Measurements from ENCODE around the gene TIMP4. TPM values are rescaled to one million over a fixed set of nuclear protein-coding genes. Genes with fewer than 3 reads are reported as not detected.

TIMP4 gene
- polyA plus RNA-seq, 1 of the 3 experiments (the other 2 are of a cell fraction): not detected

DNA sequence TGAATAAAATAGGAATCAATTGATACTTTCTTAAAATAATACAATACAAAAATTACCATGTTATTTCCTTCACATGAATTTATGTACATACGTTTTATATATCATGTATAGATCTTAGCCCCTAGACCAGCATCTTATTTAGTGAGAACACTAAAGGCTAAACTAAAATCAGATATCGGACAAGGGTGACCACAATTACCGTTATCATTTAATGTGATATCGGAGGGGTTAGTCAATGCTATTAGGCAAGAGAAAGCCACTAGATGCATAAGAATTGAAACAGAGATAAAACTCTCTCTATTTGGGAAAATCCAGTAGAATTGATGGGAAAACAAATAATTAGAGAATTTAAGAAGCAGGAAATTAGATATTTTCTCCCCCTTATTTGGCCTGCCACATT, 46.5 kb upstream of the TIMP4 start (continued):
- TF ChIP-seq REST (IDR thresholded peaks at IDR 0.05; ENCODE audit: low read depth, low read length) (no peak), TEAD4 (IDR thresholded peaks at IDR 0.05; ENCODE audit: borderline replicate concordance, insufficient read depth) (no peak), RXRA (IDR thresholded peaks at IDR 0.05; ENCODE audit: borderline replicate concordance, low read depth) (no peak), GATA2 (CRISPR knock-in tag; IDR thresholded peaks at IDR 0.05) (no peak)

GRCh38 chr3:12201813-12202212, 43.1 kb upstream of the TIMP4 start:
- no peaks in the 10 kb centered on the region for H3K27me3 ChIP-seq (ENCODE audit: insufficient read depth)
- ChIA-PET POLR2A (no interaction called here), CTCF (interaction anchor here (2.0 kb wide), 1 partner anchor 67 kb away, joined by 5 read pairs; no protein-coding TSS in a partner anchor)
- H3K4me2 ChIP-seq: no peak overlapping the region
- TF ChIP-seq, protein P1, sequence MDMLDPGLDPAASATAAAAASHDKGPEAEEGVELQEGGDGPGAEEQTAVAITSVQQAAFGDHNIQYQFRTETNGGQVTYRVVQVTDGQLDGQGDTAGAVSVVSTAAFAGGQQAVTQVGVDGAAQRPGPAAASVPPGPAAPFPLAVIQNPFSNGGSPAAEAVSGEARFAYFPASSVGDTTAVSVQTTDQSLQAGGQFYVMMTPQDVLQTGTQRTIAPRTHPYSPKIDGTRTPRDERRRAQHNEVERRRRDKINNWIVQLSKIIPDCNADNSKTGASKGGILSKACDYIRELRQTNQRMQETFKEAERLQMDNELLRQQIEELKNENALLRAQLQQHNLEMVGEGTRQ (IDR thresholded peaks at IDR 0.05; ENCODE audit: borderline replicate concordance, low read depth, low read length): no peak
- TF ChIP-seq NRF1 (IDR thresholded peaks at IDR 0.05; ENCODE audit: low read depth, low read length) (no peak), FOXM1 (IDR thresholded peaks at IDR 0.05; ENCODE audit: low read depth) (no peak), GATA2 (CRISPR knock-in tag; IDR thresholded peaks at IDR 0.05) (no peak), ELF1 (IDR thresholded peaks at IDR 0.05) (no peak), POLR2AphosphoS5 (IDR thresholded peaks at IDR 0.05; ENCODE audit: low read depth, low read length) (no peak)
- H3K9me2 ChIP-seq: no peaks in the 10 kb centered on the region
- H3K4me3 ChIP-seq (ENCODE audit: low read depth in 2 of 2, low read length in 1 of 2): no peak overlapping the region
- no peaks in the 10 kb centered on the region for H3K9me3 ChIP-seq
- no peaks in the 10 kb centered on the region for H3K36me3 ChIP-seq (replicated peaks in 1 of 2; ENCODE audit: control insufficient read depth in 1 of 2, insufficient read depth in 2 of 2, low read length in 1 of 2)
- H3K9ac ChIP-seq: no peak overlapping the region
- peaks cover 3% of the 10 kb centered on the region for H3F3A ChIP-seq (replicated peaks; ENCODE audit: insufficient read depth)
- no peaks in the 10 kb centered on the region for H3K79me2 ChIP-seq (ENCODE audit: insufficient read depth)
- no peaks in the 10 kb centered on the region for H3K4me1 ChIP-seq (ENCODE audit: control insufficient read depth in 1 of 2, insufficient read depth in 2 of 2, low read depth in 1 of 2, low read length in 1 of 2)
- no peak overlapping the region for H2AFZ ChIP-seq (ENCODE audit: low read depth)
- WGBS (ENCODE audit: low lambda C conversion rate): 70% methylated on average over 2 of the region's 2 CpGs
- H3K27ac ChIP-seq (ENCODE audit: low read depth in 2 of 2, low read length in 1 of 2): no peak overlapping the region
- no peak for DNase-seq
- no peaks in the 10 kb centered on the region for H4K20me1 ChIP-seq (ENCODE audit: insufficient read depth)

DNA sequence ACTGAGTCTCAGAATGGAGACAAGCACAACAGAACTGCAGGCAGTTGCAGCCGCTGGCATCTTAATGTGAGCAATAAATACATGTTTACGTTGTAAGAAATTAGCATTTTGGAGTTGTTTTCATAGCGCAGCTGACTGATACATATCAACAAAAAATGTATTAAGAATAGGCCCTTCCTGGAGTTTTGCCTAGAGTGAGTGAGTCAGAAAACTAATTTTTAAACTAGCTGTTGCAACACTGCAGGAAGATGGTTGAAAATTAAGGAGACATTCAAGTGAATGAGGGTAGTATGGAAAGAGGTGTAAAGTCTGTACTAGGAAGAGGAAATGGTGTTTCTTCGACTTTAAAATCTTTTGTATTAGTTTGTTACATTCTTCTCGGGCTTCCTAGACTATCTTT, 39.6 kb upstream of the TIMP4 start:
- H3K9ac ChIP-seq: no peak overlapping the region
- no peaks in the 10 kb centered on the region for H4K20me1 ChIP-seq (ENCODE audit: insufficient read depth)
- DNase-seq: no peak
- WGBS (ENCODE audit: low lambda C conversion rate): 58% methylated on average over 5 of the region's 5 CpGs
- no peak overlapping the region for H3K4me2 ChIP-seq
- no peaks in the 10 kb centered on the region for H3K79me2 ChIP-seq (ENCODE audit: insufficient read depth)
- ChIA-PET POLR2A (no interaction called here), CTCF (interaction anchor here (2.7 kb wide), 1 partner anchor 23 kb away, joined by 10 read pairs; no protein-coding TSS in a partner anchor)
- no peaks in the 10 kb centered on the region for H3K36me3 ChIP-seq (replicated peaks in 1 of 2; ENCODE audit: control insufficient read depth in 1 of 2, insufficient read depth in 2 of 2, low read length in 1 of 2)
- no peak overlapping the region for H2AFZ ChIP-seq (ENCODE audit: low read depth)
- TF ChIP-seq FOSL2 (IDR thresholded peaks at IDR 0.05; ENCODE audit: borderline replicate concordance, low read depth): peak; percentile 63
- TF ChIP-seq PBX3 (IDR thresholded peaks at IDR 0.05): 0 out of 2 replicates have a peak, but pooled peaks have one; percentile 36
- peak; percentile 33; the same call in 1 of the 2 replicates for TF ChIP-seq JUND (IDR thresholded peaks at IDR 0.05)
- no peak for TF ChIP-seq NRF1 (IDR thresholded peaks at IDR 0.05; ENCODE audit: low read depth, low read length)
- peak; percentile 17; the same call in 1 of the 2 replicates for TF ChIP-seq TCF12 (IDR thresholded peaks at IDR 0.05)
- TF ChIP-seq ELF1 (IDR thresholded peaks at IDR 0.05): no peak
- TF ChIP-seq, protein P1 (IDR thresholded peaks at IDR 0.05; ENCODE audit: borderline replicate concordance, low read depth, low read length): no peak
- no peaks in the 10 kb centered on the region for H3K9me2 ChIP-seq
- H3K4me3 ChIP-seq (ENCODE audit: low read depth in 2 of 2, low read length in 1 of 2): no peak overlapping the region
- H3K4me1 ChIP-seq (ENCODE audit: control insufficient read depth in 1 of 2, insufficient read depth in 2 of 2, low read depth in 1 of 2, low read length in 1 of 2): peaks cover 0 to 13% of the 10 kb centered on the region in 2 experiments
- H3K27ac ChIP-seq (ENCODE audit: low read depth in 2 of 2, low read length in 1 of 2): no peak overlapping the region
- H3K27me3 ChIP-seq (ENCODE audit: insufficient read depth): no peaks in the 10 kb centered on the region
- H3F3A ChIP-seq (replicated peaks; ENCODE audit: insufficient read depth): peaks cover 9% of the 10 kb centered on the region
- H3K9me3 ChIP-seq: no peaks in the 10 kb centered on the region

All from SK-N-SH (cell line).